ENCODE measurements around the gene GFAP.

Gene GFAP

GRCh38 chr17:44887971-44888954, 27.0 kb downstream of the GFAP start:
- H3K4me1 Mint-ChIP-seq = peaks cover 3% of the 10 kb centered on the region
- no peak overlapping the region for H3K4me3 Mint-ChIP-seq
- H3K27me3 Mint-ChIP-seq = no peaks in the 10 kb centered on the region
- H3K27ac Mint-ChIP-seq = no peak overlapping the region
- CTCF ChIA-PET = interaction anchor here (1.5 kb wide), 1 partner anchor 10 kb away, joined by 4 read pairs; no protein-coding TSS in a partner anchor
- peaks cover 22% of the 10 kb centered on the region for H3K36me3 Mint-ChIP-seq
- no peak for DNase-seq
- no peaks in the 10 kb centered on the region for H3K9me3 Mint-ChIP-seq

DNA sequence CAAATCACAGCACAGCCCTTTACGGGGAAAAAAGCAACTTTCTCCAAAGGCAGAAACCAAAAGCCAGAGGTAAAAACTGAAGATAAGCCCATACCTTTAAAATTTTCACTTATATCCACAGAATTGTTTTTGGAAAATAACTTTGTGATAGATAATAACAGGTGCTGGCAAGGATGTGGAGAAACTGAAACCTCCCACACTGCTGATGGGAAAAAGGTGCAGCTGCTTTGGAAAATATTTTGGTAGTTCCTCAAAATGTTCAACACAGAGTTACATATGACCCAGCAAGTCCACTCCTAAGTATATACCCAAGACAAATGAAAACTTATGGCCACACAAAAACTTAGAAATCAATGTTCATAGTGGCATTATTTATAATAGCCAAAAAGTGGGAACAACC, 28.3 kb downstream of the GFAP start:
- CTCF ChIA-PET = no interaction called here

GRCh38 chr17:44884941-44885340, 30.4 kb downstream of the GFAP start:
- Mint-ChIP-seq H3K9me3 (no peaks in the 10 kb centered on the region), H3K4me1 (no peaks in the 10 kb centered on the region), H3K27me3 (no peaks in the 10 kb centered on the region), H3K4me3 (no peak overlapping the region), H3K27ac (no peak overlapping the region), H3K36me3 (peaks cover 47% of the 10 kb centered on the region)
- DNase-seq = no peak
- CTCF ChIA-PET = interaction anchor here (1.6 kb wide), 1 partner anchor 17 kb away, joined by 5 read pairs; no protein-coding TSS in a partner anchor

More for the DNA sequence above, 28.3 kb downstream of the GFAP start:
- Mint-ChIP-seq H3K4me3 (no peak overlapping the region), H3K27ac (no peak overlapping the region), H3K4me1 (peaks cover 3% of the 10 kb centered on the region), H3K9me3 (no peaks in the 10 kb centered on the region), H3K27me3 (no peaks in the 10 kb centered on the region), H3K36me3 (peaks cover 33% of the 10 kb centered on the region)
- DNase-seq = no peak

GRCh38 chr17:44881145-44881544, 34.2 kb downstream of the GFAP start:
- Mint-ChIP-seq H3K27ac (no peak overlapping the region), H3K9me3 (no peaks in the 10 kb centered on the region), H3K27me3 (no peaks in the 10 kb centered on the region), H3K4me1 (no peaks in the 10 kb centered on the region), H3K4me3 (no peak overlapping the region), H3K36me3 (peaks cover 49% of the 10 kb centered on the region)
- CTCF ChIA-PET = interaction anchor here (0.7 to 2.1 kb wide), 7 partner anchors 10 to 218 kb away, joined by 3 to 6 read pairs (median 3); partner anchors contain the start of gene EFTUD2
- DNase-seq = no peak

GRCh38 chr17:44880062-44880461, 35.2 kb downstream of the GFAP start:
- CTCF ChIA-PET = interaction anchor here (2.3 to 2.9 kb wide), 2 partner anchors 10 to 102 kb away, joined by 13 to 19 read pairs; no protein-coding TSS in a partner anchor
- no peaks in the 10 kb centered on the region for H3K27me3 Mint-ChIP-seq
- no peak for DNase-seq
- H3K27ac Mint-ChIP-seq = no peak overlapping the region
- H3K36me3 Mint-ChIP-seq = peaks cover 47% of the 10 kb centered on the region
- no peaks in the 10 kb centered on the region for H3K9me3 Mint-ChIP-seq
- no peak overlapping the region for H3K4me3 Mint-ChIP-seq
- no peaks in the 10 kb centered on the region for H3K4me1 Mint-ChIP-seq

DNA sequence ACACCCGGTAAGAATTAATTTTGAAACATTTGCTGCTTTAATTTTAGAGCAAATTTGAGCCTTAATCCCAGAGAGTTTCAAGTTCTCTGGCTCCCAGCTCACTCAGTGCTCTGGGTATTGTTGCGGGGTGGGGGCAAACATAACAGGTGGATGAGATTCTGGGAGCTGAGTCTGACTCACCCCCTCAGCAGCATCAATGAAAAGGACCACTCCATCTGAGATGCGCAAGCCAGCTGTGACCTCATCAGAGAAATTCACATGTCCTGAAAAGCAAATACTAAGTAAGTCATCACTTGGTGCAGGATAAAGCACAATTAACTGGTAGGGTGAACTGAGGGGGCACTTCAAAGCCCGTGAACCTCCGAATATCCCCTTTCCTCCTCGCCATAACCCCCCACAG, 35.9 kb downstream of the GFAP start:
- no peak overlapping the region for H3K27ac Mint-ChIP-seq
- H3K36me3 Mint-ChIP-seq = peaks cover 42% of the 10 kb centered on the region
- H3K4me3 Mint-ChIP-seq = no peak overlapping the region
- H3K9me3 Mint-ChIP-seq = no peaks in the 10 kb centered on the region
- no peaks in the 10 kb centered on the region for H3K27me3 Mint-ChIP-seq
- CTCF ChIA-PET = interaction anchor here (0.9 to 2.9 kb wide), 10 partner anchors 9 to 324 kb away, joined by 3 to 19 read pairs (median 3); partner anchors contain the start of gene EFTUD2
- no peak for DNase-seq
- no peaks in the 10 kb centered on the region for H3K4me1 Mint-ChIP-seq

DNA sequence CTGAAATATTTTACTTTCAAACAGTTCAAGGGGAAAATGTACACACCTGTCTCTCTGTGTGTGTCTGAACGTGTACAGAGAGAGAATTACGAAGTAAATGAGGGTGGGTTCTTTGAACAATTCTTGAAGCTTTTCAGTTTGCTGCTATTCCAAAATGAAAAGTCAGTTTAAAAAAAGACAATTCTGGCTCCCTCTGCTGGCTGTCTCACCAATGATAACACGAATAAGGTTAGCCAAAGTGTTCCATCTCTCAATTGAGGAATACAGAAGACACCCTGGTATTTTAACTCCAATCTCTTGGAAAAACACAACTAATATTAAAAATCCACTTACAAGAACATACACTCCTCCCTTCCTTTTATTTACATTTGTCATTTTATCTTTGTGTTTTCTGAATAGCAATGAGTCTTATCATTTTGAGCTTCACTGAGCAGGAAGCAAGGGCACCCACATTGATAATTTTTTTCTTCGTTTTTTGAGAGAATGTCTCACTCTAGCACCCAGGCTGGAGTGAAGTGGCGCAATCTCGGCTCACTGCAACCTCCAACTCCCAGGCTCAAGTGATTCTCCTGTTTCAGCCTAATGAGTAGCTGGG, 36.6 kb downstream of the GFAP start:
- no peaks in the 10 kb centered on the region for H3K9me3 Mint-ChIP-seq
- H3K27me3 Mint-ChIP-seq = no peaks in the 10 kb centered on the region
- H3K36me3 Mint-ChIP-seq = peaks cover 41% of the 10 kb centered on the region
- H3K4me1 Mint-ChIP-seq = no peaks in the 10 kb centered on the region
- CTCF ChIA-PET = interaction anchor here (0.8 to 2.9 kb wide), 18 partner anchors 9 to 323 kb away, joined by 3 to 19 read pairs (median 3); partner anchors contain the start of genes ACBD4 and EFTUD2
- no peak overlapping the region for H3K4me3 Mint-ChIP-seq
- peak; percentile 54 for DNase-seq
- no peak overlapping the region for H3K27ac Mint-ChIP-seq

DNA sequence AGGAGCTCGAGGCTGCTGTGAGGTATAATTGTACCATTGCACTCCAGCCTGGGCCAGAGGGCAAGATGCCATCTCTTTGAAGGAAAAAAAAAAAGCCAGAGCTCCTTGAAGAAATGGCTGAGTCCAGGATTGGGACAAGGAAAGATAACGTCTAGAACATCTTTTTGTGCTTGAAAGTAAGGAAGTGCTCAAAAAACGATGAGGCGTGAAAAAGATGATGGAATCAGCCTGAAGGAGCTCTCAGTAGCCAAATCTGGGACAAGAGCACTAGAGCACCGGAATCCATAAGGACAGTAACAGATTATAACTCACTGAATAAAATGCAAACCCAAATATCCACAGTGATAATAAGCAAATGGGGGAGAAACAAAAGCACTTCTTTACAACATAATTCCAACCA, 38.2 kb downstream of the GFAP start:
- CTCF ChIA-PET = interaction anchor here (0.8 to 0.9 kb wide), 2 partner anchors 13 to 98 kb away, joined by 4 read pairs; no protein-coding TSS in a partner anchor
- H3K27ac Mint-ChIP-seq = no peak overlapping the region
- no peaks in the 10 kb centered on the region for H3K27me3 Mint-ChIP-seq
- H3K4me1 Mint-ChIP-seq = no peaks in the 10 kb centered on the region
- H3K4me3 Mint-ChIP-seq = no peak overlapping the region
- H3K36me3 Mint-ChIP-seq = peaks cover 33% of the 10 kb centered on the region
- H3K9me3 Mint-ChIP-seq = no peaks in the 10 kb centered on the region
- DNase-seq = no peak

GRCh38 chr17:44875761-44876160, 39.5 kb downstream of the GFAP start:
- DNase-seq = no peak
- H3K4me1 Mint-ChIP-seq = no peaks in the 10 kb centered on the region
- no peak overlapping the region for H3K4me3 Mint-ChIP-seq
- H3K36me3 Mint-ChIP-seq = peaks cover 34% of the 10 kb centered on the region
- no peak overlapping the region for H3K27ac Mint-ChIP-seq
- CTCF ChIA-PET = no interaction called here
- no peaks in the 10 kb centered on the region for H3K27me3 Mint-ChIP-seq
- no peaks in the 10 kb centered on the region for H3K9me3 Mint-ChIP-seq

- Mint-ChIP-seq H3K36me3 (peaks cover 33% of the 10 kb centered on the region), H3K27ac (no peak overlapping the region), H3K4me1 (no peaks in the 10 kb centered on the region), H3K4me3 (no peak overlapping the region), H3K27me3 (no peaks in the 10 kb centered on the region), H3K9me3 (no peaks in the 10 kb centered on the region)
- CTCF ChIA-PET = no interaction called here
- DNase-seq = no peak
These were observed 43.0 kb downstream of the GFAP start for GRCh38 chr17:44872131-44872768.

DNA sequence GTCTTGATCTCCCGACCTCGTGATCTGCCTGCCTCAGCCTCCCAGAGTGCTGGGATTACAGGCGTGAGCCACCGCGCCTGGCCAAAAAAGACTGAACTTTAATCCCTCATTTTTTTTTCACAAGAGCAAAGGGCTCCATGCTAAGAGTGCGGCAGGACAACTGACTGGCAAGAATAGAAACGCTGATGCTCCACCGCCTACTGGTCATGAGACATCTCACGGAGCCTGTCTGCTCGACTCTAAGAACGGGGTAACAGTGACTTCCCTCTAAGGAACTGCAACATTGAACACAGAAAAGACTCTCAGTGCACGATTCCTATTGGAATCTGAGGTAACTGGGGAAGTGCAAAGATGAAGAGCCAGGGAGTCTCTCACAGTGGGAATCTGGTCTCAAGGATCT, 43.7 kb downstream of the GFAP start:
- peak; percentile 7 for DNase-seq
- Mint-ChIP-seq H3K4me3 (no peak overlapping the region), H3K27me3 (no peaks in the 10 kb centered on the region), H3K36me3 (peaks cover 30% of the 10 kb centered on the region), H3K9me3 (no peaks in the 10 kb centered on the region), H3K4me1 (no peaks in the 10 kb centered on the region), H3K27ac (no peak overlapping the region)
- CTCF ChIA-PET = no interaction called here

DNA sequence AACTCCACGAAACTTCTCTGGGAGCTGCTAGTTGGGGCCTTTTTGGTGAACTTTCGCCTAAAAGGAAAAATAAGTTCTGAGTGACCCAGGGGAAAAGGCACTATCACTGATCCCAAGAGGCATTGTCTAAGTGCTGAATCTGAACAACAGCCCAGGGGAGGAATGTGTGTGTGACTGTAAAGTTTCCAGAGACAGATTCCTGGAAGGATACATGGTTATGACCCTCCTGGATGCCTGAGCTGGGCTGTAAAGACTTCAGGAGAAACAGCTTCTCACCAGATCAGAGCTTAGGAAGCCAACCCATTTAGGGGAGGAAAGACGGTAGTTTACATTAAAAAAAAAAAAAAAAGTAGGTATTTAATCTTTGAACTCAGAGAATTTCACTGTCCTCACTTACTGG, 47.5 kb downstream of the GFAP start:
- H3K4me1 Mint-ChIP-seq = no peaks in the 10 kb centered on the region
- H3K36me3 Mint-ChIP-seq = peaks cover 44% of the 10 kb centered on the region
- H3K9me3 Mint-ChIP-seq = no peaks in the 10 kb centered on the region
- no peak for DNase-seq
- no peaks in the 10 kb centered on the region for H3K27me3 Mint-ChIP-seq
- H3K4me3 Mint-ChIP-seq = no peak overlapping the region
- CTCF ChIA-PET = interaction anchor here (0.7 to 12.9 kb wide), 5 partner anchors 11 to 103 kb away, joined by 3 to 215 read pairs (median 5); no protein-coding TSS in a partner anchor
- no peak overlapping the region for H3K27ac Mint-ChIP-seq

GRCh38 chr17:44865931-44866330, 49.4 kb downstream of the GFAP start:
- H3K27ac Mint-ChIP-seq = no peak overlapping the region

GRCh38 chr17:44865231-44865660, 50.1 kb downstream of the GFAP start:
- Mint-ChIP-seq H3K27ac (no peak overlapping the region), H3K9me3 (no peaks in the 10 kb centered on the region), H3K4me1 (no peaks in the 10 kb centered on the region), H3K27me3 (no peaks in the 10 kb centered on the region), H3K36me3 (peaks cover 36% of the 10 kb centered on the region), H3K4me3 (no peak overlapping the region)
- CTCF ChIA-PET = interaction anchor here (0.6 to 12.9 kb wide), 11 partner anchors 8 to 181 kb away, joined by 3 to 215 read pairs (median 3); no protein-coding TSS in a partner anchor
- peak; percentile 80 for DNase-seq

More at GRCh38 chr17:44865931-44866330, 49.4 kb downstream of the GFAP start:
- Mint-ChIP-seq H3K27me3 (no peaks in the 10 kb centered on the region), H3K4me1 (no peaks in the 10 kb centered on the region), H3K4me3 (no peak overlapping the region), H3K36me3 (peaks cover 36% of the 10 kb centered on the region), H3K9me3 (no peaks in the 10 kb centered on the region)
- CTCF ChIA-PET = interaction anchor here (1.1 to 12.9 kb wide), 8 partner anchors 8 to 155 kb away, joined by 3 to 215 read pairs (median 6); no protein-coding TSS in a partner anchor
- no peak for DNase-seq
